ENCODE results near the gene MCF2L2.
"Not testable (repeated sequence)": the region's sequence is repeated elsewhere in the genome, so short reads cannot be mapped to it uniquely, and the experiment has no call there.

The MCF2L2 gene

GRCh38 chr3:183180110-183180783, 248.2 kb downstream of the MCF2L2 start:
- Mint-ChIP-seq H3K4me1 (ENCODE audit: low read depth) (peaks cover 13% of the 10 kb centered on the region), H3K9me3 (no peaks in the 10 kb centered on the region), H3K36me3 (ENCODE audit: low read depth) (no peaks in the 10 kb centered on the region), H3K27me3 (peaks cover 38% of the 10 kb centered on the region), H3K4me3 (peak overlapping the region; percentile 77), H3K27ac (no peak overlapping the region)
- DNase-seq = no peak

GRCh38 chr3:183179550-183179908, 248.9 kb downstream of the MCF2L2 start:
- H3K4me3 Mint-ChIP-seq = peak overlapping the region; percentile 77
- not testable (repeated sequence) for H3K4me1 Mint-ChIP-seq (ENCODE audit: low read depth); DNase-seq; H3K9me3 Mint-ChIP-seq; H3K27ac Mint-ChIP-seq; H3K36me3 Mint-ChIP-seq (ENCODE audit: low read depth)
- H3K27me3 Mint-ChIP-seq = peaks cover 42% of the 10 kb centered on the region

GRCh38 chr3:183178833-183179549, 249.4 kb downstream of the MCF2L2 start:
- Mint-ChIP-seq H3K27me3 (peaks cover 42% of the 10 kb centered on the region), H3K27ac (no peak overlapping the region), H3K4me3 (peak overlapping the region; percentile 77), H3K4me1 (ENCODE audit: low read depth) (peaks cover 9% of the 10 kb centered on the region), H3K36me3 (ENCODE audit: low read depth) (no peaks in the 10 kb centered on the region), H3K9me3 (no peaks in the 10 kb centered on the region)
- DNase-seq = peak; percentile 67

GRCh38 chr3:183178512-183178832, 249.9 kb downstream of the MCF2L2 start:
- no peak overlapping the region for H3K27ac Mint-ChIP-seq
- H3K36me3 Mint-ChIP-seq (ENCODE audit: low read depth) = no peaks in the 10 kb centered on the region
- no peak for DNase-seq
- peaks cover 9% of the 10 kb centered on the region for H3K4me1 Mint-ChIP-seq (ENCODE audit: low read depth)
- H3K4me3 Mint-ChIP-seq = peak overlapping the region; percentile 77
- H3K27me3 Mint-ChIP-seq = peaks cover 42% of the 10 kb centered on the region
- no peaks in the 10 kb centered on the region for H3K9me3 Mint-ChIP-seq

- no peaks in the 10 kb centered on the region for H3K9me3 Mint-ChIP-seq
- no peaks in the 10 kb centered on the region for H3K4me1 Mint-ChIP-seq (ENCODE audit: low read depth)
- no peaks in the 10 kb centered on the region for H3K36me3 Mint-ChIP-seq (ENCODE audit: low read depth)
- H3K27me3 Mint-ChIP-seq = peaks cover 22% of the 10 kb centered on the region
- no peak overlapping the region for H3K4me3 Mint-ChIP-seq
- no peak overlapping the region for H3K27ac Mint-ChIP-seq
- no peak for DNase-seq
These were observed 256.3 kb downstream of the MCF2L2 start for GRCh38 chr3:183172051-183172639.

GRCh38 chr3:183167975-183168374, 260.4 kb downstream of the MCF2L2 start:
- not testable (repeated sequence) for H3K27ac Mint-ChIP-seq; H3K4me1 Mint-ChIP-seq (ENCODE audit: low read depth); H3K4me3 Mint-ChIP-seq; DNase-seq; H3K27me3 Mint-ChIP-seq; H3K9me3 Mint-ChIP-seq; H3K36me3 Mint-ChIP-seq (ENCODE audit: low read depth)

- Mint-ChIP-seq H3K4me3 (peak overlapping the region; percentile 82), H3K4me1 (ENCODE audit: low read depth) (peaks cover 35% of the 10 kb centered on the region), H3K27ac (no peak overlapping the region), H3K36me3 (ENCODE audit: low read depth) (no peaks in the 10 kb centered on the region), H3K9me3 (no peaks in the 10 kb centered on the region), H3K27me3 (no peaks in the 10 kb centered on the region)
- no peak for DNase-seq
These were observed 264.9 kb downstream of the MCF2L2 start for GRCh38 chr3:183163563-183163962.

- peak overlapping the region; percentile 81 for H3K27ac Mint-ChIP-seq
- H3K36me3 Mint-ChIP-seq (ENCODE audit: low read depth) = peaks cover 4% of the 10 kb centered on the region
- H3K9me3 Mint-ChIP-seq = no peaks in the 10 kb centered on the region
- no peak for DNase-seq
- peak overlapping the region; percentile 82 for H3K4me3 Mint-ChIP-seq
- peaks cover 46% of the 10 kb centered on the region for H3K4me1 Mint-ChIP-seq (ENCODE audit: low read depth)
- H3K27me3 Mint-ChIP-seq = no peaks in the 10 kb centered on the region
These were observed 266.7 kb downstream of the MCF2L2 start for GRCh38 chr3:183161552-183162336.

- peaks cover 48% of the 10 kb centered on the region for H3K4me1 Mint-ChIP-seq (ENCODE audit: low read depth)
- no peaks in the 10 kb centered on the region for H3K9me3 Mint-ChIP-seq
- no peak for DNase-seq
- H3K36me3 Mint-ChIP-seq (ENCODE audit: low read depth) = peaks cover 4% of the 10 kb centered on the region
- no peak overlapping the region for H3K27ac Mint-ChIP-seq
- H3K27me3 Mint-ChIP-seq = no peaks in the 10 kb centered on the region
- no peak overlapping the region for H3K4me3 Mint-ChIP-seq
These were observed 267.8 kb downstream of the MCF2L2 start for GRCh38 chr3:183160616-183161015.

GRCh38 chr3:183159333-183159732, 269.1 kb downstream of the MCF2L2 start:
- peak overlapping the region; percentile 85 for H3K27ac Mint-ChIP-seq
- H3K36me3 Mint-ChIP-seq (ENCODE audit: low read depth) = peaks cover 4% of the 10 kb centered on the region

GRCh38 chr3:183158551-183159006, 269.8 kb downstream of the MCF2L2 start:
- Mint-ChIP-seq H3K27ac (peak overlapping the region; percentile 85), H3K36me3 (ENCODE audit: low read depth) (peaks cover 9% of the 10 kb centered on the region), H3K9me3 (no peaks in the 10 kb centered on the region), H3K4me1 (ENCODE audit: low read depth) (peaks cover 48% of the 10 kb centered on the region), H3K4me3 (peak overlapping the region; percentile 23), H3K27me3 (no peaks in the 10 kb centered on the region)
- DNase-seq = peak; percentile 73

More at GRCh38 chr3:183159333-183159732, 269.1 kb downstream of the MCF2L2 start:
- no peak overlapping the region for H3K4me3 Mint-ChIP-seq
- no peak for DNase-seq
- H3K9me3 Mint-ChIP-seq = no peaks in the 10 kb centered on the region
- no peaks in the 10 kb centered on the region for H3K27me3 Mint-ChIP-seq
- H3K4me1 Mint-ChIP-seq (ENCODE audit: low read depth) = peaks cover 48% of the 10 kb centered on the region

- Mint-ChIP-seq H3K4me3 (no peak overlapping the region), H3K9me3 (no peaks in the 10 kb centered on the region), H3K27ac (peak overlapping the region; percentile 67), H3K36me3 (ENCODE audit: low read depth) (peaks cover 9% of the 10 kb centered on the region), H3K27me3 (no peaks in the 10 kb centered on the region), H3K4me1 (ENCODE audit: low read depth) (peaks cover 48% of the 10 kb centered on the region)
- DNase-seq = no peak
These were observed 270.3 kb downstream of the MCF2L2 start for GRCh38 chr3:183158113-183158512.

GRCh38 chr3:183156266-183156665, 272.2 kb downstream of the MCF2L2 start:
- H3K36me3 Mint-ChIP-seq (ENCODE audit: low read depth) = peaks cover 18% of the 10 kb centered on the region
- H3K27me3 Mint-ChIP-seq = no peaks in the 10 kb centered on the region
- H3K4me3 Mint-ChIP-seq = no peak overlapping the region
- no peak for DNase-seq
- peaks cover 36% of the 10 kb centered on the region for H3K4me1 Mint-ChIP-seq (ENCODE audit: low read depth)
- no peaks in the 10 kb centered on the region for H3K9me3 Mint-ChIP-seq
- no peak overlapping the region for H3K27ac Mint-ChIP-seq

GRCh38 chr3:183155499-183155898, 272.9 kb downstream of the MCF2L2 start:
- Mint-ChIP-seq H3K4me3 (no peak overlapping the region), H3K27me3 (no peaks in the 10 kb centered on the region), H3K4me1 (ENCODE audit: low read depth) (peaks cover 32% of the 10 kb centered on the region), H3K9me3 (no peaks in the 10 kb centered on the region), H3K36me3 (ENCODE audit: low read depth) (peaks cover 18% of the 10 kb centered on the region), H3K27ac (no peak overlapping the region)
- no peak for DNase-seq

Data from activated T-cell treated with anti-CD3 and anti-CD28 coated beads, Interleukin-2, amount 50 U/mL, for 24 hours (primary cell).